Hepatocyte (in vitro differentiated cells): ENCODE measurements around the gene RPL22.

Experiments used
- CTCF ChIP-seq: fragments of 200-600 bp; sonication (generic); IDR thresholded peaks from 2 replicates; pipeline ENCODE4 v1.5.1; 2016; ENCODE audit warnings: antibody characterized with exemption, mild to moderate bottlenecking; ENCODE audit not compliant: poor library complexity
- EZH2 ChIP-seq: fragments of 200-600 bp; sonication (generic); IDR thresholded peaks from 2 replicates; pipeline ENCODE4 v1.6.1; 2016; ENCODE audit warnings: antibody characterized with exemption, mild to moderate bottlenecking, borderline replicate concordance
- EZH2phosphoT487 ChIP-seq: fragments of 200-600 bp; sonication (generic); IDR thresholded peaks from one replicate; pipeline ENCODE4 v1.6.1; 2018; ENCODE audit warnings: antibody characterized with exemption, mild to moderate bottlenecking, low read depth, moderate library complexity; ENCODE audit not compliant: unreplicated experiment, severe bottlenecking

DNA sequence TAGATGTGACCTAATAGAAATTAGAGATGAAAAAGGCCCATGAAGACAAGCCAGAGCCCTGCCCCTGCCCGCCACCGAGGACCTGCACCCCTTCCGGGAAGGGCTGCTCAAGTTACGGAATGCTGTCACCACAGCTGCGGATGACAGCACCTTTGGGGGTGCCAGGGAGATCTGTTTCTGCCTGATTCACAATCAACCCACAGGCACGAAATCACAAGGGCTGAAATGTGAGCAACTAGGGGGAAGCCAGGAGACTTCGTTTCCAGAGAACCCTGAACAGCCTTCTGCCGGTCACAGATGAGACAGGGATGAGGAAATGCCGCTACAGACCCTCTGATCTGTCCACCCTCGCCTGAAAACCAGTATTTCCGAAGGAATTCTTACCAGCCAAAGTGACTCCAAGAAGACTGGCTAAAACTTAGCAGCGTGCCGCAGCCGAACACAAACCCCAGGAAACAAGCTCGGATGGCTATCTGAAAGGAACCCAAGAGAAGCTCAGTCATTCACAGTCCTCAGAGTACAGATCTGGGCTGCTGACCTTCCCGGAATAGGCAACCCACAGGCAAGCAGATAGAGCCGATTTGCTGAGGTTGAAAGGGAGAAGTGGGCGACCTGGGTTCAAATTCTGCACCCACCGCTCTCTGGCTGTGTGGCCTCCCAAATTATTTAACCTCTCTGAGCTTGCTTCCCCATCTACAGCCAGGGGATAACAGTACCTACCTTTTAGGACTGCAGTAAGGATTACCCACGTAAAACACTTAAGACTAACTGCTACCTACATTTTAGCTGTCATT is 35.3 kb upstream of the RPL22 start:
- TF ChIP-seq CTCF, result no peak
- no peak for TF ChIP-seq EZH2phosphoT487
- no peak for TF ChIP-seq EZH2
